ENCODE results near the gene MACROD2. TPM values are rescaled to one million over a fixed set of nuclear protein-coding genes. Genes with fewer than 3 reads are reported as not detected.
"Not testable (repeated sequence)": the region's sequence is repeated elsewhere in the genome, so short reads cannot be mapped to it uniquely, and the experiment has no call there.

Gene MACROD2
- total RNA-seq, 1 donor from 2014 or later, result 3.8 TPM

- no peak for DNase-seq (ENCODE audit: low spot score)
These were observed 1980.9 kb downstream of the MACROD2 start for GRCh38 chr20:15976047-15976736.

GRCh38 chr20:15977026-15977425 is 1981.7 kb downstream of the MACROD2 start:
- no peak for DNase-seq (ENCODE audit: low spot score)

GRCh38 chr20:15977758-15978157 is 1982.4 kb downstream of the MACROD2 start:
- no peak for DNase-seq (ENCODE audit: low spot score)

GRCh38 chr20:15985494-15986368 is 1990.4 kb downstream of the MACROD2 start:
- DNase-seq (ENCODE audit: low spot score), result not testable (repeated sequence)

- no peak for DNase-seq (ENCODE audit: low spot score)
These were observed 1991.4 kb downstream of the MACROD2 start for GRCh38 chr20:15986690-15987089.

- no peak for DNase-seq (ENCODE audit: low spot score)
These were observed 1996.0 kb downstream of the MACROD2 start for GRCh38 chr20:15991279-15991678.

- no peak for DNase-seq (ENCODE audit: low spot score)
These were observed 1997.2 kb downstream of the MACROD2 start for GRCh38 chr20:15992564-15992963.

GRCh38 chr20:16000112-16000511 is 2004.8 kb downstream of the MACROD2 start:
- DNase-seq (ENCODE audit: low spot score), result no peak

GRCh38 chr20:16001286-16001685 is 2006.0 kb downstream of the MACROD2 start:
- no peak for DNase-seq (ENCODE audit: low spot score)

GRCh38 chr20:16003310-16003709 is 2008.0 kb downstream of the MACROD2 start:
- no peak for DNase-seq (ENCODE audit: low spot score)

GRCh38 chr20:16004108-16004854 is 2009.0 kb downstream of the MACROD2 start:
- DNase-seq (ENCODE audit: low spot score), result no peak

GRCh38 chr20:16005021-16005914 is 2010.0 kb downstream of the MACROD2 start:
- no peak for DNase-seq (ENCODE audit: low spot score)

- DNase-seq (ENCODE audit: low spot score), result no peak
These were observed 2010.7 kb downstream of the MACROD2 start for GRCh38 chr20:16005915-16006493.

- no peak for DNase-seq (ENCODE audit: low spot score)
These were observed 2011.8 kb downstream of the MACROD2 start for GRCh38 chr20:16007164-16007563.

- no peak for DNase-seq (ENCODE audit: low spot score)
These were observed 2012.6 kb downstream of the MACROD2 start for GRCh38 chr20:16007962-16008361.

- no peak for DNase-seq (ENCODE audit: low spot score)
These were observed 2015.7 kb downstream of the MACROD2 start for GRCh38 chr20:16011056-16011455.

- DNase-seq (ENCODE audit: low spot score), result no peak
These were observed 2016.2 kb downstream of the MACROD2 start for GRCh38 chr20:16011519-16011918.

GRCh38 chr20:16012934-16013333 is 2017.6 kb downstream of the MACROD2 start:
- not testable (repeated sequence) for DNase-seq (ENCODE audit: low spot score)

GRCh38 chr20:16013631-16014030 is 2018.3 kb downstream of the MACROD2 start:
- no peak for DNase-seq (ENCODE audit: low spot score)

GRCh38 chr20:16014436-16014835 is 2019.1 kb downstream of the MACROD2 start:
- no peak for DNase-seq (ENCODE audit: low spot score)

All from mesenteric fat pad (tissue), 1 donor.